Transverse colon (tissue), 3 donors: Measurements from ENCODE around the gene FNBP1.

Experiments
- CTCF ChIP-seq, 5 experiments: fragments of 200-600 bp in 3 of 5; fragments of 450-650 bp in 2 of 5; sonication (generic) in 3 of 5; IDR thresholded peaks; 1 replicate in 2 of 5; 2 replicates in 3 of 5; pipeline ENCODE4 v1.5.1; 2016 to 2017; ENCODE audit warnings: antibody characterized with exemption in 5 of 5, inconsistent platforms in 3 of 5, mild to moderate bottlenecking in 2 of 5, moderate library complexity in 1 of 5
- EP300 ChIP-seq: sonication (generic); formaldehyde crosslinking; IDR thresholded peaks from one replicate; pipeline ENCODE4 v1.6.1; 2017; ENCODE audit warnings: antibody characterized with exemption, low read depth
- POLR2A ChIP-seq: fragments of 450-650 bp; IDR thresholded peaks from one replicate; pipeline ENCODE4 v1.6.1; 2016; ENCODE audit warnings: antibody characterized with exemption, mild to moderate bottlenecking, moderate library complexity

- no peak for TF ChIP-seq CTCF (IDR thresholded peaks at IDR 0.05)
- no peak for TF ChIP-seq EP300
- TF ChIP-seq POLR2A, result no peak
Observed at GRCh38 chr9:130017076-130017475, 25.9 kb downstream of the FNBP1 start.
